HG03442 (cell line): ENCODE data around the gene GALNT9.

ENCODE experiments used
- ATAC-seq: cut with Tn5 transposase; IDR thresholded peaks from one replicate; pipeline ENCODE4 v1.9.1; 2021; ENCODE audit warnings: mild to moderate bottlenecking, moderate library complexity; ENCODE audit not compliant: unreplicated experiment

GALNT9 gene

GRCh38 chr12:132344601-132345000 is 15.2 kb upstream of the GALNT9 start:
- no peak for ATAC-seq

- ATAC-seq, result no peak
These were observed 14.8 kb upstream of the GALNT9 start for GRCh38 chr12:132344181-132344580.

GRCh38 chr12:132343294-132344004 is 14.1 kb upstream of the GALNT9 start:
- ATAC-seq, result no peak

GRCh38 chr12:132342251-132343227 is 13.2 kb upstream of the GALNT9 start:
- ATAC-seq, result no peak

GRCh38 chr12:132341318-132342050 is 12.1 kb upstream of the GALNT9 start:
- no peak for ATAC-seq

- no peak for ATAC-seq
These were observed 11.1 kb upstream of the GALNT9 start for GRCh38 chr12:132340266-132341035.

- ATAC-seq, result no peak
These were observed 10.5 kb upstream of the GALNT9 start for GRCh38 chr12:132339856-132340255.

GRCh38 chr12:132338781-132339180 is 9.4 kb upstream of the GALNT9 start:
- ATAC-seq, result no peak

- ATAC-seq, result no peak
These were observed 8.9 kb upstream of the GALNT9 start for GRCh38 chr12:132338311-132338710.

GRCh38 chr12:132337557-132337956 is 8.2 kb upstream of the GALNT9 start:
- no peak for ATAC-seq

- no peak for ATAC-seq
These were observed 7.3 kb upstream of the GALNT9 start for GRCh38 chr12:132336451-132337413.

- no peak for ATAC-seq
These were observed 5.9 kb upstream of the GALNT9 start for GRCh38 chr12:132335179-132335756.

- no peak for ATAC-seq
These were observed 4.4 kb upstream of the GALNT9 start for GRCh38 chr12:132333766-132334165.

GRCh38 chr12:132333273-132333672 is 3.9 kb upstream of the GALNT9 start:
- ATAC-seq, result no peak

GRCh38 chr12:132330549-132330881 is 1.1 kb upstream of the GALNT9 start:
- no peak for ATAC-seq

- no peak for ATAC-seq
These were observed 545 bp upstream of the GALNT9 start for GRCh38 chr12:132329720-132330548.

- no peak for ATAC-seq
These were observed 933 bp downstream of the GALNT9 start for GRCh38 chr12:132328282-132329029.
